BJ (cell line): Measurements from ENCODE around the gene ANO2. TPM values are rescaled to one million over a fixed set of nuclear protein-coding genes. Genes with fewer than 3 reads are reported as not detected.

Experiments
- CTCF ChIA-PET: fragments of 350-600 bp; formaldehyde crosslinking; extraction: SDS; loops from one replicate; lab custom pipeline; 2021; ENCODE audit warnings: antibody characterized with exemption, inconsistent platforms; lab: Yijun Ruan, JAX
- POLR2A ChIA-PET: fragments of 300-600 bp; sonication (Branson Sonifier 250); formaldehyde crosslinking; extraction: SDS; loops from one replicate; lab custom pipeline; 2021; ENCODE audit warnings: antibody characterized with exemption; lab: Charles Lee
- DNase-seq: peaks from one replicate; pipeline ENCODE4 v3.0.0-alpha.2; 2011; ENCODE audit warnings: low read depth
- H3K27me3 ChIP-seq: 2 replicates; pipeline ENCODE4 v1.6.0; 2011; ENCODE audit warnings: low read length; ENCODE audit not compliant: control insufficient read depth, insufficient read depth
- H3K36me3 ChIP-seq: 2 replicates; pipeline ENCODE4 v1.5.1; 2011; ENCODE audit warnings: low read length; ENCODE audit not compliant: control insufficient read depth, insufficient read depth
- H3K4me3 ChIP-seq: 2 replicates; pipeline ENCODE4 v1.5.1; 2011; ENCODE audit warnings: low read depth, mild to moderate bottlenecking, control low read depth, low read length
- CTCF ChIP-seq: IDR thresholded peaks from 2 replicates; pipeline ENCODE4 v1.5.1; 2011; ENCODE audit warnings: low read depth, mild to moderate bottlenecking, control low read depth, inconsistent platforms, low read length, moderate library complexity; ENCODE audit not compliant: insufficient read depth
- polyA plus RNA-seq: library from polyadenylated mRNA; depleted of rRNA; stranded (reverse); fragments of >200 nt; gene quantifications from 2 replicates; pipeline ENCODE4 v1.2.3, GENCODE V29; 2011

The ANO2 gene
- polyA plus RNA-seq, 1 experiment, result 0.10 TPM

DNA sequence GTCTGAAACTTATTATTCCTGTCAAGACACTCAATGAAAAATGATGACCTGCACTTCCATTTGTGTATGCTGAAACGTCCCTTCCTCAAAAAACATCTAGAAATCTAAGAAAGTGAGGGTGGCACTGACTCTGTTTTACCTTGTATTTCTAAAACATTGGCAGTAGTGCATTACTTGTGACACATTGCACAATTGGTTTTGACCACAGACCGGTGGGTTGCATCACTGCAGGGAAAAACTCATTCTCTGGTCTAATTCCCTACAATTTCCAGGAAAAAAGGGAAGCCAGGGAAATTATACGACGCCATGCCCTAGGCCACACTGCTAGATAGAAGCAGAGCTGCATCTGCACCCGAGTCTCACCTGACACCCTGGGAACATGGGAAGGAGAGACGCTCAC is 356.5 kb downstream of the ANO2 start:
- TF ChIP-seq CTCF, result no peak
- Histone ChIP-seq H3K4me3 (no peak overlapping the region), H3K27me3 (no peaks in the 10 kb centered on the region; the same call in 1 of the 2 replicates), H3K36me3 (no peaks in the 10 kb centered on the region)
- no peak for DNase-seq
- ChIA-PET CTCF (interaction anchor here (0.7 to 1.5 kb wide), 2 partner anchors 60 to 160 kb away, joined by 3 to 4 read pairs; no protein-coding TSS in a partner anchor), POLR2A (no interaction called here)

GRCh38 chr12:5588176-5588575 is 356.9 kb downstream of the ANO2 start:
- DNase-seq, result no peak
- Histone ChIP-seq H3K36me3 (no peaks in the 10 kb centered on the region), H3K4me3 (no peak overlapping the region), H3K27me3 (no peaks in the 10 kb centered on the region; the same call in 1 of the 2 replicates)
- TF ChIP-seq CTCF, result no peak
- CTCF ChIA-PET, result interaction anchor here (0.7 to 1.5 kb wide), 2 partner anchors 61 to 160 kb away, joined by 3 to 4 read pairs; no protein-coding TSS in a partner anchor
- POLR2A ChIA-PET, result no interaction called here

DNA sequence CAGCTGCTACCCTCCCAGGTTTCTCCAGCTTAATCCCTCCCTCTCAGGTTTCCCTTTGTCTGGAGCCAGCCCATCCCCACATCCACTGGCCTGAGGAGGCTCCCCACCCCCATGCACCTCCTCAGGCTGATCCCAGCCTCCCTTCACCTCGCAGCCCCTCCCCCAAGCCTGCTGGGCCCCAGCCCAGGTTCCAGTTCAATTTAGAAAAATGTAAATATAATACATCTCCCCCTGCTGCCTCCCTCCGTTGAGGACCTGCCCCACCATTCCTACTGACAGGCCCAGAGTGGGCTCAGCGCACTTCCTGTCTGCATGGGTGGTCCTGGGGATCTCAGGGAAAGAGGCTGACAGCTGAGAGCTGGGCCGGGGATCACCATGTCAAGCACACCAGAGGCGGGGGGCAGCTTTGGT is 357.3 kb downstream of the ANO2 start:
- CTCF ChIA-PET, result interaction anchor here (0.7 to 1.5 kb wide), 2 partner anchors 61 to 159 kb away, joined by 3 to 4 read pairs; no protein-coding TSS in a partner anchor
- no peak for TF ChIP-seq CTCF
- no peak for DNase-seq
- Histone ChIP-seq H3K36me3 (no peaks in the 10 kb centered on the region), H3K4me3 (no peak overlapping the region), H3K27me3 (no peaks in the 10 kb centered on the region; the same call in 1 of the 2 replicates)
- POLR2A ChIA-PET, result no interaction called here

GRCh38 chr12:5586201-5586600 is 358.9 kb downstream of the ANO2 start:
- POLR2A ChIA-PET, result no interaction called here
- CTCF ChIA-PET, result interaction anchor here (0.7 kb wide), 1 partner anchor 1267 kb away, joined by 3 read pairs; no protein-coding TSS in a partner anchor
- no peak for TF ChIP-seq CTCF
- Histone ChIP-seq H3K27me3 (no peaks in the 10 kb centered on the region), H3K36me3 (no peaks in the 10 kb centered on the region), H3K4me3 (no peak overlapping the region)
- DNase-seq, result no peak

DNA sequence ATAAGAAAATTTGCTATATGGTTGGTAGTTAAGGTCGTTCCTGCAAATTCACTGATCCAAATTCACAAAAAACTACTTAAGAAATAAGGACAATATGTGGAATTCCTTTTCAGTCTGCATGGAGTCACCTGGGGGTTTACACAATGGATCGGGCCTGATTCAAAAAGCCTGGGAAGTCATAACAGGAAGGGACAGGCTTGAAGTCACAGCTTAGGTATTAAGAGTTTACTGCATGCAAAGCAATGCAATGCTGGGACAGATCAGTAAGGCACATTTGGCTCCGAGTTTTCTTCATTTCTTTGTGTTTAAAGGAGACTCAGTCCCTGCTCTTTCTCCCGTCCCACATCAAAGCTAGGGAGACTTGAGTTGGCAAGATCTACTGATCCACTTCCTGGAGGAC is 359.9 kb downstream of the ANO2 start:
- H3K4me3 ChIP-seq, result no peak overlapping the region
- DNase-seq, result no peak
- POLR2A ChIA-PET, result no interaction called here
- CTCF ChIA-PET, result no interaction called here
- H3K27me3 ChIP-seq, result no peaks in the 10 kb centered on the region
- no peaks in the 10 kb centered on the region for H3K36me3 ChIP-seq
- no peak for TF ChIP-seq CTCF
